ENCODE measurements around the gene CLTC.

Gene CLTC

GRCh38 chr17:59743842-59744241 lies 124.1 kb downstream of the CLTC start:
- in situ Hi-C loops (cut with MboI; ENCODE audit: low sequenced_read_pairs, unreplicated experiment), result no loop called here
- no peak for DNase-seq (ENCODE audit: low spot score)
- no peak for TF ChIP-seq CTCF (IDR thresholded peaks at IDR 0.05; ENCODE audit: borderline replicate concordance, control extremely low read depth, extremely low read depth, insufficient read depth, missing control alignments)

GRCh38 chr17:59745040-59745439 lies 125.3 kb downstream of the CLTC start:
- in situ Hi-C loops (cut with MboI; ENCODE audit: low sequenced_read_pairs, unreplicated experiment), result no loop called here
- DNase-seq (ENCODE audit: low spot score), result no peak
- no peak for TF ChIP-seq CTCF (IDR thresholded peaks at IDR 0.05; ENCODE audit: borderline replicate concordance, control extremely low read depth, extremely low read depth, insufficient read depth, missing control alignments)
